Measurements from ENCODE around the gene COL4A2.
A peak's percentile ranks its signal among the peaks of the same experiment; 100 is the strongest.

The COL4A2 gene

GRCh38 chr13:110354715-110355473 is 47.8 kb downstream of the COL4A2 start:
- H3K4me3 ChIP-seq (ENCODE audit: control insufficient read depth, low read depth, low read length): no peak overlapping the region
- no peak for DNase-seq (ENCODE audit: low read depth)
- TF ChIP-seq, protein P1, sequence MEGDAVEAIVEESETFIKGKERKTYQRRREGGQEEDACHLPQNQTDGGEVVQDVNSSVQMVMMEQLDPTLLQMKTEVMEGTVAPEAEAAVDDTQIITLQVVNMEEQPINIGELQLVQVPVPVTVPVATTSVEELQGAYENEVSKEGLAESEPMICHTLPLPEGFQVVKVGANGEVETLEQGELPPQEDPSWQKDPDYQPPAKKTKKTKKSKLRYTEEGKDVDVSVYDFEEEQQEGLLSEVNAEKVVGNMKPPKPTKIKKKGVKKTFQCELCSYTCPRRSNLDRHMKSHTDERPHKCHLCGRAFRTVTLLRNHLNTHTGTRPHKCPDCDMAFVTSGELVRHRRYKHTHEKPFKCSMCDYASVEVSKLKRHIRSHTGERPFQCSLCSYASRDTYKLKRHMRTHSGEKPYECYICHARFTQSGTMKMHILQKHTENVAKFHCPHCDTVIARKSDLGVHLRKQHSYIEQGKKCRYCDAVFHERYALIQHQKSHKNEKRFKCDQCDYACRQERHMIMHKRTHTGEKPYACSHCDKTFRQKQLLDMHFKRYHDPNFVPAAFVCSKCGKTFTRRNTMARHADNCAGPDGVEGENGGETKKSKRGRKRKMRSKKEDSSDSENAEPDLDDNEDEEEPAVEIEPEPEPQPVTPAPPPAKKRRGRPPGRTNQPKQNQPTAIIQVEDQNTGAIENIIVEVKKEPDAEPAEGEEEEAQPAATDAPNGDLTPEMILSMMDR (IDR thresholded peaks at IDR 0.05; ENCODE audit: control insufficient read depth, insufficient read depth, low read depth, low read length, missing control alignments): no peak

DNA sequence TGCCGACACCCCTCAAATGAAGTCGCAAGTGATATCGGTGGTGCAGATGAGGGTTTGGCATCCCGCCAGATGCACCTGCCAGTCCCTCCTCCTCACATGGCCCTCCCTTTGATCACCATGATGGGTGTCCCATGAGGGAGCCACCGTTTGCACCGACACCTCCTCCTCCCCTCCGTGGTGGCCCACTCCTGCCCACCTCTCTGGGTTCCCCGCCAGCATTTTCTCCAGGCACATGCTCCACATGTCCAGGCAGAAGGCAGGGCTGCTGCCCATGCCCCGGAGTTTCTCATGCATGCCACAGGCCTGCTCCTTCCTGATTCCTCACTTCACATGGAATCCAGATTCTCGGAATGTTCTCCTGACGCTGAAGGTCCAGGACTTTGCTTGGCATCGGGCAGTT is 49.3 kb downstream of the COL4A2 start:
- DNase-seq (ENCODE audit: low read depth): no peak
- H3K4me3 ChIP-seq (ENCODE audit: control insufficient read depth, low read depth, low read length): no peak overlapping the region
- TF ChIP-seq, protein P1 (IDR thresholded peaks at IDR 0.05; ENCODE audit: control insufficient read depth, insufficient read depth, low read depth, low read length, missing control alignments): no peak

- no peak for DNase-seq (ENCODE audit: low read depth)
- TF ChIP-seq, protein P1 (IDR thresholded peaks at IDR 0.05; ENCODE audit: control insufficient read depth, insufficient read depth, low read depth, low read length, missing control alignments): no peak
- H3K4me3 ChIP-seq (ENCODE audit: control insufficient read depth, low read depth, low read length): no peak overlapping the region
Measured at GRCh38 chr13:110358381-110358780, 51.3 kb downstream of the COL4A2 start.

DNA sequence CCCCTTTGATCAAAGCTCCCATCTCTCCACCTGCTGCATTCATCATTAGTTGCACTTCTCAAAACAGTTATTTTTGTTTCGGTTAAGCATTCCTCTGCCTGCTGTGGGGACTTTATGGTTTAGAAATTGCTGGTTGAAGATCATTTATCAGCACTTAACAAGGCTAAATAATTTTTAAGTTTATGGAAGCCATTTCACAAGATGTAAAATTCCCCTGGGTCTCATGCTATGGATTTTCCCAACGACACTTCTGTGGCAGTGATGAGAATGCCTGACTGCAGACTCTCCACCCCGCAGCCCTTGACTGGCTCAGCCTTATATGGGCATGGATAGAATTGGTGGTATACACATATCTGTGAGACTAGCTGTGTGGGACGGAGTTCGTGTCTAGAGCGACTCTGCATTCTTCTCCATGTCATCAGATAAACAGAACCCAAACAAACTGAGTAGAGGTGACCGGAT is 52.8 kb downstream of the COL4A2 start:
- DNase-seq (ENCODE audit: low read depth): no peak
- TF ChIP-seq, protein P1 (IDR thresholded peaks at IDR 0.05; ENCODE audit: control insufficient read depth, insufficient read depth, low read depth, low read length, missing control alignments): no peak
- no peak overlapping the region for H3K4me3 ChIP-seq (ENCODE audit: control insufficient read depth, low read depth, low read length)

DNA sequence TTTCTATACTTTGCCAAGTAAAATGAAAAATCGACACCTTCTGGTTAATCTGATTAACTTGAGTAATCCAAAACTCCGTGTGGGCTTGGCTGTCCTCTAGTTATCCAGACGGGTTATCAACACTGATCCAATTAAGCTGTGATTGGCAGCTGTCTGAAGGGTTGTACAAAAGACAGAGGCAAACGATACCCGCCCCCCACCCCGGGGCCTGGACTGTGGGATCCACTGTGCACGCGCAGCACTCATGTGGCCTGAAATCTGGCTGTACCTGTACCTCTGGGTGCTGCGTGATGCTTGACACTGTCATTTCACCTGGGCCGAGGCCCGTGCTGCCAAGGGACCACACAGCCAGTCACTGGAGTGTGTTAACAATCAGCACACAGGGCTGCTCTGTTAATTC is 53.5 kb downstream of the COL4A2 start:
- DNase-seq (ENCODE audit: low read depth): no peak
- no peak overlapping the region for H3K4me3 ChIP-seq (ENCODE audit: control insufficient read depth, low read depth, low read length)
- TF ChIP-seq, protein P1 (IDR thresholded peaks at IDR 0.05; ENCODE audit: control insufficient read depth, insufficient read depth, low read depth, low read length, missing control alignments): no peak

- DNase-seq (ENCODE audit: low read depth): peak; percentile 76
- H3K4me3 ChIP-seq (ENCODE audit: control insufficient read depth, low read depth, low read length): no peak overlapping the region
- TF ChIP-seq, protein P1 (IDR thresholded peaks at IDR 0.05; ENCODE audit: control insufficient read depth, insufficient read depth, low read depth, low read length, missing control alignments): no peak
Measured at GRCh38 chr13:110361365-110361911, 54.4 kb downstream of the COL4A2 start.

Measured in AG09309 (cell line).